OCI-LY3 (cell line): ENCODE results near the gene MED27.

Source experiments
- H2AFZ ChIP-seq: fragments of 200-600, 300-600 bp; shearing (Covaris generic); 2 replicates; pipeline ENCODE4 v1.6.0; 2014; ENCODE audit warnings: antibody characterized with exemption, low read depth, low read length
- H3K27ac ChIP-seq: fragments of 200-600, 300-600 bp; sonication (generic); 2 replicates; pipeline ENCODE4 v1.5.1; 2014; ENCODE audit warnings: mild to moderate bottlenecking, low read length, moderate library complexity, mixed read lengths
- H3K27me3 ChIP-seq: fragments of 200-600, 300-600 bp; sonication (generic); 2 replicates; pipeline ENCODE4 v1.6.1; 2014; ENCODE audit warnings: low read depth, low read length, mixed read lengths
- H3K36me3 ChIP-seq: fragments of 200-600, 300-600 bp; sonication (generic); replicated peaks from 2 replicates; pipeline ENCODE3; 2014; ENCODE audit warnings: low read depth, low read length, mixed read lengths
- H3K4me1 ChIP-seq: fragments of 300-600, 200-600 bp; sonication (generic); 2 replicates; pipeline ENCODE4 v1.6.1; 2014; ENCODE audit warnings: low read length, mixed read lengths
- H3K4me2 ChIP-seq: fragments of 200-600, 300-600 bp; sonication (generic); 2 replicates; pipeline ENCODE4 v1.6.1; 2014; ENCODE audit warnings: low read length, mixed read lengths
- H3K4me3 ChIP-seq: fragments of 300-600, 200-600 bp; sonication (generic); 2 replicates; pipeline ENCODE4 v1.5.1; 2014; ENCODE audit warnings: antibody characterized with exemption, mild to moderate bottlenecking, low read length, moderate library complexity
- H3K79me2 ChIP-seq: fragments of 300-600, 200-600 bp; shearing (Covaris generic); 2 replicates; pipeline ENCODE4 v1.6.1; 2014; ENCODE audit warnings: mild to moderate bottlenecking, low read length, mixed read lengths
- H3K9ac ChIP-seq: fragments of 300-600, 200-600 bp; shearing (Covaris generic); 2 replicates; pipeline ENCODE4 v1.6.0; 2014; ENCODE audit warnings: mild to moderate bottlenecking, low read length, moderate library complexity
- H3K9me3 ChIP-seq: fragments of 200-600, 300-600 bp; shearing (Covaris generic); 2 replicates; pipeline ENCODE4 v1.6.1; 2014; ENCODE audit warnings: low read length, mixed read lengths; ENCODE audit not compliant: insufficient read depth
- H4K20me1 ChIP-seq: fragments of 200-600, 300-600 bp; sonication (generic); 2 replicates; pipeline ENCODE4 v1.6.1; 2016; ENCODE audit warnings: low read length, mixed read lengths; ENCODE audit not compliant: insufficient read depth
- EZH2phosphoT487 ChIP-seq: fragments of 200-600 bp; shearing (Covaris generic); IDR thresholded peaks from 2 replicates; pipeline ENCODE4 v1.6.1; 2018; ENCODE audit warnings: antibody characterized with exemption, mixed run types, low read depth
- TF ChIP-seq, protein P1 (sequence below): fragments of 200-600, 300-600 bp; sonication (generic); IDR thresholded peaks from 2 replicates; pipeline ENCODE4 v1.5.1; 2014; ENCODE audit warnings: antibody characterized with exemption, low read length, low read depth

MED27 gene

DNA sequence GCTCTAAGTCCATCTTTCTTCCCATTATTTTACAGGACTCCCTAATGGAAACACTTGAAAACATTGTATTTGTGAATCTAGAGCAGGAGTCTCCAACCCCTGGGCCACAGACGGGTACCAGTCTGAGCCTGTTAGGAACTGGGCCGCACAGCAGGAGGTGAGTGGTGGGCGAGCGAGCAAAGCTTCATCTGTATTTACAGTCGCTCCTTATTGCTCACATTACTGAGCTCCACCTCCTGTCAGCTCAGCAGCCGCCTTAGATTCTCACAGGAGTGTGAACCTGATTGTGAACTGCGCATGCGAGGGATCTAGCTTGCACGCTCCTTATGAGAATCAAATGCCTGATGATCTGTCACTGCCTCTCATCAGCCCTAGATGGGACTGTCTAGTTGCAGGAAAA lies 111.0 kb downstream of the MED27 start:
- Histone ChIP-seq H3K27me3 (no peaks in the 10 kb centered on the region), H3K4me3 (no peak overlapping the region), H4K20me1 (peaks cover 9% of the 10 kb centered on the region), H3K4me1 (peaks cover 5% of the 10 kb centered on the region; the same call in 1 of the 2 replicates), H3K79me2 (no peaks in the 10 kb centered on the region), H2AFZ (no peak overlapping the region), H3K9ac (no peak overlapping the region), H3K9me3 (no peaks in the 10 kb centered on the region), H3K36me3 (no peaks in the 10 kb centered on the region), H3K27ac (no peak overlapping the region), H3K4me2 (no peak overlapping the region)
- TF ChIP-seq, protein P1, sequence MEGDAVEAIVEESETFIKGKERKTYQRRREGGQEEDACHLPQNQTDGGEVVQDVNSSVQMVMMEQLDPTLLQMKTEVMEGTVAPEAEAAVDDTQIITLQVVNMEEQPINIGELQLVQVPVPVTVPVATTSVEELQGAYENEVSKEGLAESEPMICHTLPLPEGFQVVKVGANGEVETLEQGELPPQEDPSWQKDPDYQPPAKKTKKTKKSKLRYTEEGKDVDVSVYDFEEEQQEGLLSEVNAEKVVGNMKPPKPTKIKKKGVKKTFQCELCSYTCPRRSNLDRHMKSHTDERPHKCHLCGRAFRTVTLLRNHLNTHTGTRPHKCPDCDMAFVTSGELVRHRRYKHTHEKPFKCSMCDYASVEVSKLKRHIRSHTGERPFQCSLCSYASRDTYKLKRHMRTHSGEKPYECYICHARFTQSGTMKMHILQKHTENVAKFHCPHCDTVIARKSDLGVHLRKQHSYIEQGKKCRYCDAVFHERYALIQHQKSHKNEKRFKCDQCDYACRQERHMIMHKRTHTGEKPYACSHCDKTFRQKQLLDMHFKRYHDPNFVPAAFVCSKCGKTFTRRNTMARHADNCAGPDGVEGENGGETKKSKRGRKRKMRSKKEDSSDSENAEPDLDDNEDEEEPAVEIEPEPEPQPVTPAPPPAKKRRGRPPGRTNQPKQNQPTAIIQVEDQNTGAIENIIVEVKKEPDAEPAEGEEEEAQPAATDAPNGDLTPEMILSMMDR, result no peak
- no peak for TF ChIP-seq EZH2phosphoT487

DNA sequence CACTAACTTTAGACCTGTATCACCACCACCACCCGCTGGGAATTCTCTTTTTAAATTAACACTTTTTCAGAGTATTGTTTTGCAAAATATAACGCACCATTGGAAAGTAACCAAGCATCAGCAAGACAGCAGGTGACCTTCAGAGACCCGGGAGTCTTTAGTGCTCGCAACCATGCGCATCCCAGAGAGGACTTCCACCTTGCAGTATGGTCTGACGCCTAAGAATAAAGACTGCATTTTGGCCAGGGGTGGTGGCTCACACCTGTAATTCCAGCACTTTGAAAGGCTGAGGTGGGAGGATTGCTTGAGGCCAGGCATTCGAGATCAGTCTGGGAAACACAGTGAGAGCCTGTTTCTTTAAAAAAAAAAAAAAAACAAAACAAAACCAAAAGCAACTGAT lies 113.8 kb downstream of the MED27 start:
- TF ChIP-seq, protein P1, result no peak
- TF ChIP-seq EZH2phosphoT487, result no peak
- peaks cover 5% of the 10 kb centered on the region; the same call in 1 of the 2 replicates for H3K4me1 ChIP-seq
- H3K27ac ChIP-seq, result no peak overlapping the region

DNA sequence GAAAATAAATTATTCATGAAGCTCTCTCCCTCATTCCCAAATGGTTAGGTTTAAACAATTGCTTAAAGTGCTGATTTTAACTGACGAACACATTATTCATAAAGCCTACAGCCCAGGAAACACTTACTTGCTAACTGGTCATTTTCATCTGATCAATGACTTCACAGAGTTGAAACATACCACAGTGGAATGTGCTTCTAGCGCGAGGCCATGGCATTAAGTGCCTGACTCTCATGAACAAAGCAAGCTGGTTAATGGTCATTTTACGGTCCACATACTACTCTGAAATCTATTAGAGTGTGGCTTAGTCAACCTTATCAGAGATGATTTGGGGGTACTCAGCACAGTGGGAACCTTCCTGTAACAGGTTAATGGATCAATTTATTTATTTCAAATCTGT lies 114.6 kb downstream of the MED27 start:
- TF ChIP-seq EZH2phosphoT487, result no peak
- TF ChIP-seq, protein P1, result no peak
- no peak overlapping the region for H3K27ac ChIP-seq
- H3K36me3 ChIP-seq, result no peaks in the 10 kb centered on the region

More for the DNA sequence above, 113.8 kb downstream of the MED27 start:
- no peak overlapping the region for H3K9ac ChIP-seq
- no peaks in the 10 kb centered on the region for H3K79me2 ChIP-seq
- H2AFZ ChIP-seq, result no peak overlapping the region
- H3K36me3 ChIP-seq, result no peaks in the 10 kb centered on the region
- H3K27me3 ChIP-seq, result no peaks in the 10 kb centered on the region
- no peak overlapping the region for H3K4me3 ChIP-seq
- H4K20me1 ChIP-seq, result peaks cover 2% of the 10 kb centered on the region; the same call in 1 of the 2 replicates
- no peaks in the 10 kb centered on the region for H3K9me3 ChIP-seq
- H3K4me2 ChIP-seq, result no peak overlapping the region

DNA sequence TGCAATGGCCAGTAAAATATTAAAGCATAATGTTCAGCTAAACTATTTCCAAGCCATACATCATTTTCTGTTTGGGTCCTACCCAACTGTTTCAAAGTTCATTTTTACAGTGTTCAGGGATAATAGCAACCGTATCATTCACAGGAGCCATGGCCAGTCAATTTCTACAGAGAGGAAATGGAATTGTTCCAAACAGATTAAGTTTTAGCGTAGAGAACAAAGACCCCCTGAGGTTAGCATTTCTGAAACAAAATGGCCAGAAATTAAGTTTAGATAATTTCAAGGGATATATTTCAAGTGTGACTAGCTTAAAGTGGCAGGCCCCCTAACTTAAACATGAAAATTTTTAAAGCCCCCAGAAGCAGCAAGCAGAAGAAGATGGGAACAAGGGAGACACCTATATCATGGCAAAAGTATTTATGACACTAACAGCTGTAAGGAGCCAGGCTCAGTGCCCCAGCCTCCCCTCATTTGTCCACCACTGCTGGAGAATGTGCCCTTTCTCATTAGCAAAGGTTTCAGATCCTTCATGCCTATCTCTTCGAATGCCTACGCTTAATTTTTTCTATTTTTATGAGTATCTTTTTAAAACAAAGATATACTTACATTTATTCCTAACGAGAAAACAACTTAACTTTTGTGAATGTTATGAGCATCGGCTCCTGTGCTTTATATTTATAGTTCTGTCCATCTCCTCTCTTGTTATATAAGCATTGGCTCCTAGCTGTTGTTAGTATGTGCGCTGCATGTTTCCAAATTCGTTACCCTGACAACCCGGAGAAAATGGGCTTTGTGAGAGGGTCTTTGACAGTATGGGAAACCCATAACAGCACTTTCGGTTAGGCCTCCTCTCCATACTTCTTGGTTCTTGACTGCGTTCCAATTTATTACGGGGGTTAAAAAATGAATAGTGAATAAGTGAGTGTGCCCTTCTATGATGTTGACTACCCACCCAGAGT lies 116.3 kb downstream of the MED27 start:
- Histone ChIP-seq H3K79me2 (no peaks in the 10 kb centered on the region), H2AFZ (no peak overlapping the region), H3K4me1 (peaks cover 5% of the 10 kb centered on the region; the same call in 1 of the 2 replicates), H4K20me1 (0 out of 2 replicates have a peak, but pooled peaks cover 4% of the 10 kb centered on the region), H3K4me2 (no peak overlapping the region), H3K9me3 (no peaks in the 10 kb centered on the region), H3K27ac (no peak overlapping the region), H3K4me3 (no peak overlapping the region), H3K36me3 (no peaks in the 10 kb centered on the region), H3K27me3 (no peaks in the 10 kb centered on the region), H3K9ac (no peak overlapping the region)
- no peak for TF ChIP-seq EZH2phosphoT487
- TF ChIP-seq, protein P1, result no peak

More for the DNA sequence above, 114.6 kb downstream of the MED27 start:
- no peaks in the 10 kb centered on the region for H3K9me3 ChIP-seq
- H3K9ac ChIP-seq, result no peak overlapping the region
- H3K4me3 ChIP-seq, result no peak overlapping the region
- no peak overlapping the region for H3K4me2 ChIP-seq
- no peaks in the 10 kb centered on the region for H3K27me3 ChIP-seq
- no peak overlapping the region for H2AFZ ChIP-seq
- peaks cover 5% of the 10 kb centered on the region; the same call in 1 of the 2 replicates for H3K4me1 ChIP-seq
- no peaks in the 10 kb centered on the region for H3K79me2 ChIP-seq
- peaks cover 4% of the 10 kb centered on the region; the same call in 1 of the 2 replicates for H4K20me1 ChIP-seq
